ENCODE results near the gene C11orf91. TPM values are rescaled to one million over a fixed set of nuclear protein-coding genes. Genes with fewer than 3 reads are reported as not detected.

C11orf91 gene
- total and polyA plus RNA-seq, 4 donors = not detected

DNA sequence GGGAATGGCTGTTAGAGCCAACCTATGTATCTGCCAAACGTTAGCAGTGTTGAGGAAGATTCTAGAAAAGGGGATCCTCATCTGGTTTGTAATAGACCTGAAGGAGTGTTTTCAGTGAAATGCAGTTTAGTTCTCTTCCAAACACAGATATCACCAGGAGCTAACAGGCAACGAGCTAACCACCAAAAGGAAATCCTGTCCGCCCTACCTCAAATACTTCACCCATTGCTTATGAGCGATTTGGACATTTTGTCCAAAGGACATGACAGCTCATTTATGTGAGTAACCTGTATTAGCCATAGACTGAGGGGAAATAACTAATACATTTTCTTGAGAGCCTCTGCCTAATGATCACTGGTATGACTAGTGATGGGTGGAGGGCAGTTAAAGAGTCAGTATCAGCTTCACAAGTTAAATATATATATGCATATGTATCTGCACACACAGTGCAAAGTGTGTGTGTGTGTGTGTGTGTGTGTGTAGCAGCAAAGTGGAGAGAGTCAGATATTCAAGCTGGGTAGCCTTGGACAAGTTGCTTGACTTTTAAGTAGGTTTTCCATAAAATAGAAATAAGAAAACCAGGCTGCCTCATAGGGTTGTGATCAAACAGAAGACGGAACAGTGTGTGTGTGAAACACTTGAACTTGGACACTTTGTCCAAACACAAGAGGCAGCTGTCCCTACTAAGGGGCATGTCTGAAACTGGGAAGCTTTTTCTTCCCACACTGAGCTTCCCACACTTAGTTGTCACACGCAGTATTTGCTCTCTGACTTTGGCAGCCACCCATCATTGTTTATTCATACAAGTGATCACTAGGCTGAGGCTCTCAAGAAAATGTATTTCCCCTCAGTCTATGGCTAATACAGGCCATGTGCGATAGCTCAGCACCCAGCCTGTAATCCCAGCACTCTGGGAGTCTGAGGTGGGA, 940 bp upstream of the C11orf91 start:
- Histone ChIP-seq H3K27ac (ENCODE audit: low read depth in 1 of 2, low read length in 2 of 2) (peak overlapping the region; percentile 47 to 77), H3K9ac (ENCODE audit: low read depth in 1 of 2, low read length in 2 of 2) (peak overlapping the region in 1 of 2 donors; percentile 41), H3K4me3 (ENCODE audit: low read depth in 1 of 3, low read length in 3 of 3) (peak overlapping the region in 2 of 3 donors; percentile 57 to 61), H3K9me3 (ENCODE audit: control insufficient read depth in 4 of 4, low read length in 3 of 4) (no peaks in the 10 kb centered on the region), H3K27me3 (ENCODE audit: control insufficient read depth in 4 of 4, insufficient read depth in 4 of 4, low read length in 3 of 4) (no peaks in the 10 kb centered on the region), H3K36me3 (ENCODE audit: control insufficient read depth in 4 of 4, insufficient read depth in 3 of 4, low read depth in 1 of 4, low read length in 3 of 4) (peaks cover 0 to under 1% (median 0%) of the 10 kb centered on the region in 4 donors), H3K4me1 (ENCODE audit: control insufficient read depth in 4 of 4, insufficient read depth in 4 of 4, low read length in 3 of 4) (peaks cover 5 to 16% (median 14%) of the 10 kb centered on the region in 4 donors)
- WGBS = 37% methylated on average over 7 of the region's 7 CpGs
- peak; percentile 30 for DNase-seq (ENCODE audit: low spot score)
- peak; percentile 10 for TF ChIP-seq YY1 (IDR thresholded peaks at IDR 0.05)
- TF ChIP-seq RXRA (IDR thresholded peaks at IDR 0.05) = no peak

GRCh38 chr11:33700063-33700501, 544 bp downstream of the C11orf91 start:
- no peaks in the 10 kb centered on the region for H3K27me3 ChIP-seq (ENCODE audit: control insufficient read depth in 4 of 4, insufficient read depth in 4 of 4, low read length in 3 of 4)
- no peak for TF ChIP-seq RXRA (IDR thresholded peaks at IDR 0.05)
- no peak for TF ChIP-seq GABPA (IDR thresholded peaks at IDR 0.05 in 1 of 2, conservative IDR thresholded peaks at IDR 0.05 in 1 of 2)
- TF ChIP-seq, protein P1, sequence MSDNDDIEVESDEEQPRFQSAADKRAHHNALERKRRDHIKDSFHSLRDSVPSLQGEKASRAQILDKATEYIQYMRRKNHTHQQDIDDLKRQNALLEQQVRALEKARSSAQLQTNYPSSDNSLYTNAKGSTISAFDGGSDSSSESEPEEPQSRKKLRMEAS (IDR thresholded peaks at IDR 0.05) = no peak
- TF ChIP-seq, protein P2, sequence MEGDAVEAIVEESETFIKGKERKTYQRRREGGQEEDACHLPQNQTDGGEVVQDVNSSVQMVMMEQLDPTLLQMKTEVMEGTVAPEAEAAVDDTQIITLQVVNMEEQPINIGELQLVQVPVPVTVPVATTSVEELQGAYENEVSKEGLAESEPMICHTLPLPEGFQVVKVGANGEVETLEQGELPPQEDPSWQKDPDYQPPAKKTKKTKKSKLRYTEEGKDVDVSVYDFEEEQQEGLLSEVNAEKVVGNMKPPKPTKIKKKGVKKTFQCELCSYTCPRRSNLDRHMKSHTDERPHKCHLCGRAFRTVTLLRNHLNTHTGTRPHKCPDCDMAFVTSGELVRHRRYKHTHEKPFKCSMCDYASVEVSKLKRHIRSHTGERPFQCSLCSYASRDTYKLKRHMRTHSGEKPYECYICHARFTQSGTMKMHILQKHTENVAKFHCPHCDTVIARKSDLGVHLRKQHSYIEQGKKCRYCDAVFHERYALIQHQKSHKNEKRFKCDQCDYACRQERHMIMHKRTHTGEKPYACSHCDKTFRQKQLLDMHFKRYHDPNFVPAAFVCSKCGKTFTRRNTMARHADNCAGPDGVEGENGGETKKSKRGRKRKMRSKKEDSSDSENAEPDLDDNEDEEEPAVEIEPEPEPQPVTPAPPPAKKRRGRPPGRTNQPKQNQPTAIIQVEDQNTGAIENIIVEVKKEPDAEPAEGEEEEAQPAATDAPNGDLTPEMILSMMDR (IDR thresholded peaks at IDR 0.05; ENCODE audit: low read depth, low read length, missing input control) = no peak
- no peak for TF ChIP-seq HNF4A (conservative IDR thresholded peaks at IDR 0.05)
- TF ChIP-seq TAF1 (conservative IDR thresholded peaks at IDR 0.05) = no peak
- TF ChIP-seq ZBTB33 (IDR thresholded peaks at IDR 0.05) = no peak
- TF ChIP-seq, protein P3, sequence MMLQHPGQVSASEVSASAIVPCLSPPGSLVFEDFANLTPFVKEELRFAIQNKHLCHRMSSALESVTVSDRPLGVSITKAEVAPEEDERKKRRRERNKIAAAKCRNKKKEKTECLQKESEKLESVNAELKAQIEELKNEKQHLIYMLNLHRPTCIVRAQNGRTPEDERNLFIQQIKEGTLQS (IDR thresholded peaks at IDR 0.05) = no peak
- no peaks in the 10 kb centered on the region for H3K9me3 ChIP-seq (ENCODE audit: control insufficient read depth in 4 of 4, low read length in 3 of 4)
- no peak overlapping the region for H3K9ac ChIP-seq (ENCODE audit: low read depth in 1 of 2, low read length in 2 of 2)
- H3K36me3 ChIP-seq (ENCODE audit: control insufficient read depth in 4 of 4, insufficient read depth in 3 of 4, low read depth in 1 of 4, low read length in 3 of 4) = no peaks in the 10 kb centered on the region
- no peak for DNase-seq (ENCODE audit: low spot score)
- peak overlapping the region in 1 of 3 donors; percentile 61 for H3K4me3 ChIP-seq (ENCODE audit: low read depth in 1 of 3, low read length in 3 of 3)
- 38% methylated on average over 25 of the region's 25 CpGs for WGBS
- H3K27ac ChIP-seq (ENCODE audit: low read depth in 1 of 2, low read length in 2 of 2) = peak overlapping the region in 1 of 2 donors; percentile 6
- H3K4me1 ChIP-seq (ENCODE audit: control insufficient read depth in 4 of 4, insufficient read depth in 4 of 4, low read length in 3 of 4) = peaks cover 8 to 21% (median 17%) of the 10 kb centered on the region in 4 donors

GRCh38 chr11:33699515-33700062, 1.0 kb downstream of the C11orf91 start:
- TF ChIP-seq GABPA (IDR thresholded peaks at IDR 0.05 in 1 of 2, conservative IDR thresholded peaks at IDR 0.05 in 1 of 2) = no peak
- TF ChIP-seq HNF4A (conservative IDR thresholded peaks at IDR 0.05) = peak; percentile 30 to 41
- TF ChIP-seq RXRA (IDR thresholded peaks at IDR 0.05) = peak in 1 of 2 donors; percentile 5
- Histone ChIP-seq H3K9ac (ENCODE audit: low read depth in 1 of 2, low read length in 2 of 2) (no peak overlapping the region), H3K4me1 (ENCODE audit: control insufficient read depth in 4 of 4, insufficient read depth in 4 of 4, low read length in 3 of 4) (peaks cover 11 to 26% (median 18%) of the 10 kb centered on the region in 4 donors), H3K27me3 (ENCODE audit: control insufficient read depth in 4 of 4, insufficient read depth in 4 of 4, low read length in 3 of 4) (no peaks in the 10 kb centered on the region), H3K4me3 (ENCODE audit: low read depth in 1 of 3, low read length in 3 of 3) (no peak overlapping the region), H3K27ac (ENCODE audit: low read depth in 1 of 2, low read length in 2 of 2) (no peak overlapping the region), H3K36me3 (ENCODE audit: control insufficient read depth in 4 of 4, insufficient read depth in 3 of 4, low read depth in 1 of 4, low read length in 3 of 4) (no peaks in the 10 kb centered on the region), H3K9me3 (ENCODE audit: control insufficient read depth in 4 of 4, low read length in 3 of 4) (no peaks in the 10 kb centered on the region)
- WGBS = 73% methylated on average over 12 of the region's 12 CpGs
- DNase-seq (ENCODE audit: low spot score) = no peak

Measured in liver (tissue), 9 donors.